ENCODE data around the gene ANK3. TPM values are rescaled to one million over a fixed set of nuclear protein-coding genes. Genes with fewer than 3 reads are reported as not detected.

The ANK3 gene
- total RNA-seq, 1 donor from 2014 or later, result 260 TPM

GRCh38 chr10:60222047-60222446 is 167.6 kb downstream of the ANK3 start:
- no peak for DNase-seq

GRCh38 chr10:60212195-60212594 is 177.5 kb downstream of the ANK3 start:
- no peak for DNase-seq

GRCh38 chr10:60209874-60210570 is 179.7 kb downstream of the ANK3 start:
- DNase-seq, result no peak

- DNase-seq, result no peak
Observed at GRCh38 chr10:60208676-60209269, 180.9 kb downstream of the ANK3 start.

GRCh38 chr10:60207894-60208293 is 181.8 kb downstream of the ANK3 start:
- DNase-seq, result no peak

GRCh38 chr10:60206735-60207134 is 182.9 kb downstream of the ANK3 start:
- no peak for DNase-seq

GRCh38 chr10:60205741-60206140 is 183.9 kb downstream of the ANK3 start:
- no peak for DNase-seq

- no peak for DNase-seq
Observed at GRCh38 chr10:60203993-60204618, 185.6 kb downstream of the ANK3 start.

- DNase-seq, result no peak
Observed at GRCh38 chr10:60200682-60201053, 189.0 kb downstream of the ANK3 start.

GRCh38 chr10:60200012-60200681 is 189.5 kb downstream of the ANK3 start:
- DNase-seq, result no peak

- no peak for DNase-seq
Observed at GRCh38 chr10:60197206-60197605, 192.5 kb downstream of the ANK3 start.

- DNase-seq, result no peak
Observed at GRCh38 chr10:60194421-60194820, 195.3 kb downstream of the ANK3 start.

GRCh38 chr10:60192946-60193345 is 196.7 kb downstream of the ANK3 start:
- no peak for DNase-seq

GRCh38 chr10:60189861-60190475 is 199.7 kb downstream of the ANK3 start:
- DNase-seq, result no peak

- DNase-seq, result no peak
Observed at GRCh38 chr10:60188548-60188947, 201.1 kb downstream of the ANK3 start.

- no peak for DNase-seq
Observed at GRCh38 chr10:60187691-60188090, 202.0 kb downstream of the ANK3 start.

- DNase-seq, result peak; percentile 64
Observed at GRCh38 chr10:60186315-60187071, 203.2 kb downstream of the ANK3 start.

- no peak for DNase-seq
Observed at GRCh38 chr10:60185421-60185820, 204.3 kb downstream of the ANK3 start.

GRCh38 chr10:60182691-60183090 is 207.0 kb downstream of the ANK3 start:
- no peak for DNase-seq

GRCh38 chr10:60176925-60177324 is 212.8 kb downstream of the ANK3 start:
- DNase-seq, result no peak

GRCh38 chr10:60175441-60175971 is 214.2 kb downstream of the ANK3 start:
- DNase-seq, result no peak
